Upper lobe of left lung (tissue), 4 donors: Measurements from ENCODE around the gene PP2D1.
"Not testable (repeated sequence)": the region's sequence is repeated elsewhere in the genome, so short reads cannot be mapped to it uniquely, and the experiment has no call there.

Source experiments
- POLR2A ChIP-seq, 4 donors: fragments of 450-650 bp; IDR thresholded peaks; one replicate each; pipeline ENCODE4 v1.5.1; 2016 to 2017; ENCODE audit warnings: antibody characterized with exemption in 4 of 4, mild to moderate bottlenecking in 2 of 4
- TF ChIP-seq, protein P1 (sequence below), 6 experiments: fragments of 450-650 bp in 4 of 6; fragments of 200-600 bp in 2 of 6; sonication (generic) in 2 of 6; IDR thresholded peaks; one replicate each; pipeline ENCODE4 v1.5.1; 2016 to 2019; ENCODE audit warnings: antibody characterized with exemption in 6 of 6

DNA sequence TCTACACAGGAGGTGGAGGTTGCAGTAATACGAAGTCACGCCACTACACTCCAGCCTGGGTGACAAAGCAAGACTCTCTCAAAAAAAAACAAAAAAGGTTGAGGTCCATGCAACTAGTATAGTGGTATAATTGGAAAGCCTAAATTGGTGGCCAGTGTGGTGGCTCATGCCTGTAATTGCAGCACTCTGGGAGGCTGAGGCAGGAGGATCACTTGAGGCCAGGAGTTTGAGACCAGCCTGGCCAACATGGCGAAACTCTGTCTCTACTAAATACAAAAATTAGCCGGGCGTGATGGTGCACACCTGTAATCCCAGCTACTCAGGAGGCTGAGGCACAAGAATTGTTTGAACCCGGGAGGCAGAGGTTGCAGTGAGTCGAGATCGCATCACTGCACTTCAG lies 23.2 kb downstream of the PP2D1 start:
- TF ChIP-seq, protein P1, sequence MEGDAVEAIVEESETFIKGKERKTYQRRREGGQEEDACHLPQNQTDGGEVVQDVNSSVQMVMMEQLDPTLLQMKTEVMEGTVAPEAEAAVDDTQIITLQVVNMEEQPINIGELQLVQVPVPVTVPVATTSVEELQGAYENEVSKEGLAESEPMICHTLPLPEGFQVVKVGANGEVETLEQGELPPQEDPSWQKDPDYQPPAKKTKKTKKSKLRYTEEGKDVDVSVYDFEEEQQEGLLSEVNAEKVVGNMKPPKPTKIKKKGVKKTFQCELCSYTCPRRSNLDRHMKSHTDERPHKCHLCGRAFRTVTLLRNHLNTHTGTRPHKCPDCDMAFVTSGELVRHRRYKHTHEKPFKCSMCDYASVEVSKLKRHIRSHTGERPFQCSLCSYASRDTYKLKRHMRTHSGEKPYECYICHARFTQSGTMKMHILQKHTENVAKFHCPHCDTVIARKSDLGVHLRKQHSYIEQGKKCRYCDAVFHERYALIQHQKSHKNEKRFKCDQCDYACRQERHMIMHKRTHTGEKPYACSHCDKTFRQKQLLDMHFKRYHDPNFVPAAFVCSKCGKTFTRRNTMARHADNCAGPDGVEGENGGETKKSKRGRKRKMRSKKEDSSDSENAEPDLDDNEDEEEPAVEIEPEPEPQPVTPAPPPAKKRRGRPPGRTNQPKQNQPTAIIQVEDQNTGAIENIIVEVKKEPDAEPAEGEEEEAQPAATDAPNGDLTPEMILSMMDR (IDR thresholded peaks at IDR 0.05) = not testable (repeated sequence)
- TF ChIP-seq POLR2A (IDR thresholded peaks at IDR 0.05) = not testable (repeated sequence)
